K562 (cell line): ENCODE measurements around the gene SLC38A1. TPM values are rescaled to one million over a fixed set of nuclear protein-coding genes. Genes with fewer than 3 reads are reported as not detected.

Source experiments
- CLOCK ChIP-seq: fragments of 250-450 bp; sonication (Bioruptor Pico); IDR thresholded peaks from 2 replicates; pipeline ENCODE4 v1.4.0; 2020; ENCODE audit warnings: mild to moderate bottlenecking, moderate library complexity, borderline replicate concordance
- KLF10 ChIP-seq: fragments of 250-450 bp; sonication (Bioruptor Pico); IDR thresholded peaks from 2 replicates; pipeline ENCODE4 v1.6.1; 2021; ENCODE audit warnings: matching md5 sums
- MAZ ChIP-seq, 2 experiments: fragments of 450-650 bp in 1 of 2; sonication (generic) in 1 of 2; formaldehyde crosslinking; IDR thresholded peaks in 1 of 2; conservative IDR thresholded peaks in 1 of 2; 2 replicates each; pipeline versions ENCODE4 v1.4.0 to v1.5.0; 2020; ENCODE audit warnings: mild to moderate bottlenecking in 1 of 2, missing genetic modification reagents in 1 of 2
- MGA ChIP-seq: fragments of 450-650 bp; IDR thresholded peaks from 2 replicates; pipeline ENCODE4 v1.6.1; 2016; ENCODE audit warnings: mild to moderate bottlenecking, moderate library complexity
- NFATC3 ChIP-seq: fragments of 450-650 bp; IDR thresholded peaks from 2 replicates; pipeline ENCODE4 v1.6.1; 2017; ENCODE audit warnings: mild to moderate bottlenecking
- SAFB2 ChIP-seq: fragments of 200-400 bp; formaldehyde crosslinking; IDR thresholded peaks from 2 replicates; pipeline ENCODE4 v1.6.1; 2018; ENCODE audit warnings: borderline replicate concordance, low read length, low read depth, moderate library complexity; ENCODE audit not compliant: severe bottlenecking
- SREBF1 ChIP-seq: fragments of 150-350 bp; IDR thresholded peaks from 2 replicates; pipeline ENCODE4 v1.6.1; 2014; ENCODE audit warnings: antibody characterized with exemption, low read depth, low read length, borderline replicate concordance
- TEAD1 ChIP-seq, 2 experiments: fragments of 450-650 bp in 1 of 2; sonication (generic) in 1 of 2; formaldehyde crosslinking; IDR thresholded peaks; 2 replicates each; pipeline versions ENCODE4 v1.4.0 to v1.8.0; 2020 to 2022; ENCODE audit warnings: mild to moderate bottlenecking in 2 of 2, missing genetic modification reagents in 1 of 2
- WHSC1 ChIP-seq: IDR thresholded peaks from one replicate; pipeline ENCODE4 v1.6.1; 2012; ENCODE audit warnings: low read length, control low read depth, inconsistent platforms
- YBX1 ChIP-seq: fragments of 450-650 bp; IDR thresholded peaks from 2 replicates; pipeline ENCODE4 v1.7.1; 2016; ENCODE audit warnings: mild to moderate bottlenecking
- ZKSCAN1 ChIP-seq: fragments of 150-350 bp; IDR thresholded peaks from 2 replicates; pipeline ENCODE4 v1.6.1; 2016; ENCODE audit warnings: low read depth, low read length
- ZNF143 ChIP-seq: sonication (generic); formaldehyde crosslinking; IDR thresholded peaks from 2 replicates; pipeline ENCODE4 v1.9.0; 2022; ENCODE audit warnings: mild to moderate bottlenecking, missing genetic modification reagents
- ZNF3 ChIP-seq: fragments of 250-450 bp; sonication (Bioruptor Pico); IDR thresholded peaks from 2 replicates; pipeline ENCODE4 v1.5.0; 2021; ENCODE audit warnings: mild to moderate bottlenecking, moderate library complexity
- ZNF512 ChIP-seq: IDR thresholded peaks from 2 replicates; pipeline ENCODE4 v1.6.1; 2016; ENCODE audit warnings: missing genetic modification characterization, missing compliant biosample characterization
- polyA plus RNA-seq, 8 experiments: library from polyadenylated mRNA; depleted of rRNA in 4 of 8; stranded (reverse) in 5 of 8; unstranded in 3 of 8; fragments of >200 nt; fragmentation: Nextera tagmentation in 2 of 8; fragmentation: Illumina TruSeq in 1 of 8; extraction: Ambion mirVana in 2 of 8; extraction: Trizol in 1 of 8; gene quantifications; 2 replicates each; pipeline versions ENCODE4 v1.2.1 to v1.2.3, GENCODE V29; 2011 to 2014; ENCODE audit warnings: inconsistent platforms in 1 of 8, missing spikeins in 1 of 8
- total RNA-seq, 7 experiments: library from RNA; depleted of rRNA in 6 of 7; stranded (reverse); fragments of >200 nt in 6 of 7; fragmentation: Illumina TruSeq in 2 of 7; extraction: Trizol in 2 of 7; gene quantifications; 2 replicates each; pipeline versions ENCODE4 v1.2.1 to v1.2.3, GENCODE V29; 2011 to 2021; ENCODE audit warnings: low replicate concordance in 1 of 7

The SLC38A1 gene
- total and polyA plus RNA-seq, 9 of the 15 experiments (the other 6 are each of a cell fraction or from before 2014, with no cell fraction given), result 51.9 to 112 (median 75.0) TPM

GRCh38 chr12:46259713-46260112, 9.1 kb downstream of the SLC38A1 start (continued):
- TF ChIP-seq MGA, result no peak
- TF ChIP-seq ZKSCAN1, result no peak
- TF ChIP-seq YBX1, result no peak
- TF ChIP-seq SREBF1, result no peak
- no peak for TF ChIP-seq WHSC1
- no peak for TF ChIP-seq CLOCK (CRISPR knock-in tag)
- no peak for TF ChIP-seq NFATC3
- no peak for TF ChIP-seq SAFB2
- no peak for TF ChIP-seq KLF10
- no peak for TF ChIP-seq ZNF3 (CRISPR knock-in tag)
- no peak for TF ChIP-seq MAZ (CRISPR knock-in tag; conservative IDR thresholded peaks at IDR 0.05 in 1 of 2, IDR thresholded peaks at IDR 0.05 in 1 of 2)
- no peak for TF ChIP-seq ZNF143 (CRISPR knock-in tag)
- TF ChIP-seq ZNF512 (tag), result no peak
- TF ChIP-seq TEAD1 (CRISPR knock-in tag; IDR thresholded peaks at IDR 0.05), result no peak
